ENCODE measurements around the gene PATE1.

DNA sequence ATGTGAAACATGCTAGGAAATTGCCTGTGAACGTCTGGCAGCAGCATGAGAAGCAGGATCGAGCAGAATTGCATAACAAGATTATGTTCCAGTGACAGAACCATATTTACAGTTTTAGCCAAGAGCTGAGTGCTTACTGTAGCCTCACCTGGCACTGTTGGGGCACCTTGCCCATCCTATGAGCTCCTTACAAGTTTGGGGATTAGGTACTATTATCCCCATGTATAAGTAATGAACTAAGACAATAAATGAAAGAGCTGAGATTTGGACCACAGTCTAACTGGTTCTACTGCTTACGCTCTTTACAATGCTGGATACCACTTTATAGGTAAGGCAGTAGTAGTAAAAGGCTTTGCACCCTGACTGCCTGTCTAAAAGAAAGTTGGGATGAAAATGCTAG, 17.1 kb upstream of the PATE1 start:
- no peak for TF ChIP-seq POLR2A (IDR thresholded peaks at IDR 0.05)
- TF ChIP-seq, protein P1, sequence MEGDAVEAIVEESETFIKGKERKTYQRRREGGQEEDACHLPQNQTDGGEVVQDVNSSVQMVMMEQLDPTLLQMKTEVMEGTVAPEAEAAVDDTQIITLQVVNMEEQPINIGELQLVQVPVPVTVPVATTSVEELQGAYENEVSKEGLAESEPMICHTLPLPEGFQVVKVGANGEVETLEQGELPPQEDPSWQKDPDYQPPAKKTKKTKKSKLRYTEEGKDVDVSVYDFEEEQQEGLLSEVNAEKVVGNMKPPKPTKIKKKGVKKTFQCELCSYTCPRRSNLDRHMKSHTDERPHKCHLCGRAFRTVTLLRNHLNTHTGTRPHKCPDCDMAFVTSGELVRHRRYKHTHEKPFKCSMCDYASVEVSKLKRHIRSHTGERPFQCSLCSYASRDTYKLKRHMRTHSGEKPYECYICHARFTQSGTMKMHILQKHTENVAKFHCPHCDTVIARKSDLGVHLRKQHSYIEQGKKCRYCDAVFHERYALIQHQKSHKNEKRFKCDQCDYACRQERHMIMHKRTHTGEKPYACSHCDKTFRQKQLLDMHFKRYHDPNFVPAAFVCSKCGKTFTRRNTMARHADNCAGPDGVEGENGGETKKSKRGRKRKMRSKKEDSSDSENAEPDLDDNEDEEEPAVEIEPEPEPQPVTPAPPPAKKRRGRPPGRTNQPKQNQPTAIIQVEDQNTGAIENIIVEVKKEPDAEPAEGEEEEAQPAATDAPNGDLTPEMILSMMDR (IDR thresholded peaks at IDR 0.05) = no peak

Data from suprapubic skin (tissue), 3 donors.